Measurements from ENCODE around the gene CADM3.

Gene CADM3

DNA sequence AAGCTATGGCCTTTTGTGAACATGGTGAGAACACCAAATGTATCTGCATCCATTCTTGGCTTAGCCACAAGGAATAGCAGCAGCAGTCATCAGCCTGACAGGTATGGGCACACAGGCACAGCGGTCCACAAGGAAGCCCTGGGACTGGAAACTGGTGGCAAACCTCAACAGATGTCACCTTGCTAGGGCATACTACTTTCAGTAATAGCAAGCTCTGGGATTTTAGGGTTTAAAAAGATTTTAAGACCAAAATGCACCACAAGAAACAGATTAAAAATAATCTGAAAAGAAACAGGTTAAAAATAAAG is 9.7 kb upstream of the CADM3 start:
- H3K27me3 ChIP-seq (ENCODE audit: low read depth, low read length): peaks cover 30% of the 10 kb centered on the region
- H3K4me3 ChIP-seq (ENCODE audit: low read length): no peak overlapping the region
- no peak overlapping the region for H3K4me2 ChIP-seq (ENCODE audit: low read length)
- TF ChIP-seq EZH2phosphoT487 (IDR thresholded peaks at IDR 0.05; ENCODE audit: low read depth): no peak
- TF ChIP-seq, protein P1, sequence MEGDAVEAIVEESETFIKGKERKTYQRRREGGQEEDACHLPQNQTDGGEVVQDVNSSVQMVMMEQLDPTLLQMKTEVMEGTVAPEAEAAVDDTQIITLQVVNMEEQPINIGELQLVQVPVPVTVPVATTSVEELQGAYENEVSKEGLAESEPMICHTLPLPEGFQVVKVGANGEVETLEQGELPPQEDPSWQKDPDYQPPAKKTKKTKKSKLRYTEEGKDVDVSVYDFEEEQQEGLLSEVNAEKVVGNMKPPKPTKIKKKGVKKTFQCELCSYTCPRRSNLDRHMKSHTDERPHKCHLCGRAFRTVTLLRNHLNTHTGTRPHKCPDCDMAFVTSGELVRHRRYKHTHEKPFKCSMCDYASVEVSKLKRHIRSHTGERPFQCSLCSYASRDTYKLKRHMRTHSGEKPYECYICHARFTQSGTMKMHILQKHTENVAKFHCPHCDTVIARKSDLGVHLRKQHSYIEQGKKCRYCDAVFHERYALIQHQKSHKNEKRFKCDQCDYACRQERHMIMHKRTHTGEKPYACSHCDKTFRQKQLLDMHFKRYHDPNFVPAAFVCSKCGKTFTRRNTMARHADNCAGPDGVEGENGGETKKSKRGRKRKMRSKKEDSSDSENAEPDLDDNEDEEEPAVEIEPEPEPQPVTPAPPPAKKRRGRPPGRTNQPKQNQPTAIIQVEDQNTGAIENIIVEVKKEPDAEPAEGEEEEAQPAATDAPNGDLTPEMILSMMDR (IDR thresholded peaks at IDR 0.05; ENCODE audit: low read depth, low read length): no peak
- H3K9me3 ChIP-seq (ENCODE audit: insufficient read depth, low read length): no peaks in the 10 kb centered on the region
- H3K79me2 ChIP-seq (ENCODE audit: low read length): no peaks in the 10 kb centered on the region
- no peak overlapping the region for H3K9ac ChIP-seq (ENCODE audit: low read length)
- H3K4me1 ChIP-seq (ENCODE audit: low read length): peaks cover 10% of the 10 kb centered on the region
- no peaks in the 10 kb centered on the region for H3K36me3 ChIP-seq (replicated peaks; ENCODE audit: low read depth, low read length)
- no peaks in the 10 kb centered on the region for H4K20me1 ChIP-seq (ENCODE audit: insufficient read depth, low read length)
- H3K27ac ChIP-seq (ENCODE audit: low read length): no peak overlapping the region
- H2AFZ ChIP-seq (ENCODE audit: low read depth, low read length): no peak overlapping the region

DNA sequence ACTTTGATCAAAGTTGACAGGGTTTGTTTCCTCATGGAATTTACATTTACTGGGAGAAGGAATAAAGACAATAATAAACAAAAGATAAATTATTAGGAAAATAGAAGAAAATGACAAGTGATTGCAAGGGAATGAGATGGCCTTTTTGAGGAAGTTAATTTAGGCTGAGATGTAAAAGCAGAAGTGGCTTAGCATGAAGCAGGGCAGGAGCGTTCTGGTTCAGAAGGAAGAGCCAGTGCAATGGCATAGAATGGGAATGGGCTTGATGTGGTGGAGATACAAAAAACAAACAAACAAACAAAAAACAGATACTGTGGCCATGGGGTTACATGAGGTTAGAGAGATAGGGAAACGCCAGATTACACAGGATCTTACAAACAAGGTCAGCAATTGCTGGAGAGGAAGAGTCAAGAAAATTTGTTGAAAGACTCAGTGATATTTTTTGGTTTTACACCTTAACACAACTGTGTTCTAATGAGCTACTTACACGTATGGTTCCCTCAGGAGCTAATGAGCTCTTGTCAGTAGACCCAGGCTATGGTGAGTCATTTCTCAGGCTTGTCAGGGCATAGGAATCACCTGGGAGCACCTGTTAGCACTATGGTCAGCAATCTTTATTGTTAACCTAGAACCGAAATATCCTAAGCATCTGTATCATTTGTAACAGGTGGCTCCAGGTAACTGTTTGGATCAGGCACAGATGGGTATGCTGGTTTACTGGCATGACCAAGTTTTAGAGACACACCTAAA is 8.7 kb upstream of the CADM3 start:
- Histone ChIP-seq H3K4me2 (ENCODE audit: low read length) (no peak overlapping the region), H3K4me3 (ENCODE audit: low read length) (no peak overlapping the region), H3K27me3 (ENCODE audit: low read depth, low read length) (peaks cover 32% of the 10 kb centered on the region), H3K9ac (ENCODE audit: low read length) (no peak overlapping the region), H2AFZ (ENCODE audit: low read depth, low read length) (no peak overlapping the region), H3K4me1 (ENCODE audit: low read length) (peaks cover 10% of the 10 kb centered on the region), H4K20me1 (ENCODE audit: insufficient read depth, low read length) (no peaks in the 10 kb centered on the region), H3K9me3 (ENCODE audit: insufficient read depth, low read length) (no peaks in the 10 kb centered on the region), H3K79me2 (ENCODE audit: low read length) (no peaks in the 10 kb centered on the region), H3K27ac (ENCODE audit: low read length) (no peak overlapping the region), H3K36me3 (replicated peaks; ENCODE audit: low read depth, low read length) (no peaks in the 10 kb centered on the region)
- TF ChIP-seq EZH2phosphoT487 (IDR thresholded peaks at IDR 0.05; ENCODE audit: low read depth): no peak

DNA sequence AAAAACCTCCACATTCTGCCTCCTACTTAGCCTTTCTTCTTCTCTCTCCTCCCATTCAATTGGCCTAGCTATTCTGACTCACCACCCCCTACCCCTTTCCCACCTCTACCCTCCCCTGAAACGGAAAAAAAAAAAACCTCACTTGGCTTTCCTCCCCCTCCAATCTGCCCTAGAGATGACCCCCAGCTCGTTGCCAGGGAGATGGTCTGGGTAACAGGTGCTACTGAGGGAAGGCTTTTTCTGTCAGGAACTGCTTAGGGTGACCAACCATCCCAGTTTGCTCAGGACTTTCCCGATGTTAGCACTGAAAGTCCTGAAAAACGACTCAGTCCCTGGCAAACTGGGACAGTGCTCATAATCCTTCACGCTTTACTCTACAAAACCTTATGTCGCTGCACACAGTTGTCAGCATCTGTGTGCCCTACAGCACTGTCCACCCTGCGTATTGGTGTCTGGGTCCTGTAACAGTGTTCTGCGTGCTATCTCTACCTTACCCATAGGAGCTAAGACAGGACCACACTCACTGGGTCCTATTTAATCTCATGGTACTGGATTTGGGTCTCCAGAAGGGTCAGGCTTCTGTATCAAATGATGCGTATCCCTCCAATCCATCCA is 7.7 kb upstream of the CADM3 start:
- TF ChIP-seq, protein P1 (IDR thresholded peaks at IDR 0.05; ENCODE audit: low read depth, low read length): no peak
- no peak for TF ChIP-seq EZH2phosphoT487 (IDR thresholded peaks at IDR 0.05; ENCODE audit: low read depth)
- no peak overlapping the region for H3K27ac ChIP-seq (ENCODE audit: low read length)
- no peak overlapping the region for H3K4me2 ChIP-seq (ENCODE audit: low read length)

DNA sequence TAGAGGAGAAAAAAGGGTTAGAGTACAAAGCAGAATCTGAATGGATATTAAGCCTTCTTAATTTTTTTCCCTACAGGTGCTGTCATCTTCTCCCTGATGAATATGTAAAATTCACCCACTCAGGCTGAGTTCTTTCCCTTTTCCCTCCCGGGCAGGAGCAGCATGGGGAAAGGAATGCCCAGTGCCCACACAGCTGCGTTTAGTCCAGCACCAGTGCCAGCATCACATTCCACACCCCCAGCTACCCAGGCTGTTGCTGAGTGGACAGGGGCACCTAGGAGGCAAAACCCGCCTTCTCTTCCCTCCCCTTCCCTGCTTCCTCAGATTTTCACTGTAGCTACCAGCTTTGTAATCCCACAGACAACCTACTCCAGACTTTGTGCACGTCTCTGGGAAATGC is 3.4 kb upstream of the CADM3 start:
- Histone ChIP-seq H3K9me3 (ENCODE audit: insufficient read depth, low read length) (no peaks in the 10 kb centered on the region), H2AFZ (ENCODE audit: low read depth, low read length) (no peak overlapping the region), H3K79me2 (ENCODE audit: low read length) (no peaks in the 10 kb centered on the region), H3K9ac (ENCODE audit: low read length) (no peak overlapping the region), H3K4me1 (ENCODE audit: low read length) (no peaks in the 10 kb centered on the region), H3K27me3 (ENCODE audit: low read depth, low read length) (peaks cover 49% of the 10 kb centered on the region), H3K4me3 (ENCODE audit: low read length) (no peak overlapping the region), H4K20me1 (ENCODE audit: insufficient read depth, low read length) (no peaks in the 10 kb centered on the region), H3K36me3 (replicated peaks; ENCODE audit: low read depth, low read length) (no peaks in the 10 kb centered on the region), H3K27ac (ENCODE audit: low read length) (no peak overlapping the region), H3K4me2 (ENCODE audit: low read length) (no peak overlapping the region)
- TF ChIP-seq, protein P1 (IDR thresholded peaks at IDR 0.05; ENCODE audit: low read depth, low read length): no peak
- no peak for TF ChIP-seq EZH2phosphoT487 (IDR thresholded peaks at IDR 0.05; ENCODE audit: low read depth)

More for the DNA sequence above, 7.7 kb upstream of the CADM3 start:
- no peaks in the 10 kb centered on the region for H3K9me3 ChIP-seq (ENCODE audit: insufficient read depth, low read length)
- H3K4me3 ChIP-seq (ENCODE audit: low read length): no peak overlapping the region
- H4K20me1 ChIP-seq (ENCODE audit: insufficient read depth, low read length): no peaks in the 10 kb centered on the region
- no peak overlapping the region for H2AFZ ChIP-seq (ENCODE audit: low read depth, low read length)
- no peak overlapping the region for H3K9ac ChIP-seq (ENCODE audit: low read length)
- peaks cover 36% of the 10 kb centered on the region for H3K27me3 ChIP-seq (ENCODE audit: low read depth, low read length)
- peaks cover 10% of the 10 kb centered on the region for H3K4me1 ChIP-seq (ENCODE audit: low read length)
- H3K36me3 ChIP-seq (replicated peaks; ENCODE audit: low read depth, low read length): no peaks in the 10 kb centered on the region
- H3K79me2 ChIP-seq (ENCODE audit: low read length): no peaks in the 10 kb centered on the region

Data from OCI-LY3 (cell line).